AG04450 (cell line): Measurements from ENCODE around the gene MCAT. TPM values are rescaled to one million over a fixed set of nuclear protein-coding genes. Genes with fewer than 3 reads are reported as not detected.

Experiments used
- CTCF ChIA-PET: fragments of 300-600, 350-600 bp; formaldehyde crosslinking; extraction: SDS; loops from one replicate; lab custom pipeline; 2022; ENCODE audit warnings: antibody characterized with exemption, inconsistent platforms; lab: Charles Lee
- POLR2A ChIA-PET: fragments of 350-600 bp; formaldehyde crosslinking; extraction: SDS; loops from one replicate; lab custom pipeline; 2021; ENCODE audit warnings: antibody characterized with exemption, inconsistent platforms; lab: Yijun Ruan, JAX
- DNase-seq: peaks from one replicate; pipeline ENCODE4 v3.0.0-alpha.2; 2011; ENCODE audit warnings: low read depth, low spot score
- H3K27ac ChIP-seq: one replicate; pipeline ENCODE4 v1.5.1; 2012; ENCODE audit warnings: low read depth, low read length, control low read depth
- H3K27me3 ChIP-seq: one replicate; pipeline ENCODE4 v1.6.0; 2012; ENCODE audit warnings: low read length; ENCODE audit not compliant: control insufficient read depth, insufficient read depth
- H3K4me3 ChIP-seq: 2 replicates; pipeline ENCODE4 v1.5.1; 2011; ENCODE audit warnings: mild to moderate bottlenecking, low read depth, low read length, control low read depth
- H3K9me3 ChIP-seq: 2 replicates; pipeline ENCODE4 v1.5.1; 2012; ENCODE audit warnings: low read length; ENCODE audit not compliant: control insufficient read depth, insufficient read depth
- polyA plus RNA-seq: library from polyadenylated mRNA; depleted of rRNA; stranded (reverse); fragments of >200 nt; gene quantifications from 2 replicates; pipeline ENCODE4 v1.2.3, GENCODE V29; 2011
- TF ChIP-seq, protein P1 (sequence below): IDR thresholded peaks from 2 replicates; pipeline ENCODE4 v1.5.1; 2011; ENCODE audit warnings: low read depth, low read length, control low read depth, inconsistent platforms

Gene MCAT
- polyA plus RNA-seq, 1 experiment: 10.5 TPM

DNA sequence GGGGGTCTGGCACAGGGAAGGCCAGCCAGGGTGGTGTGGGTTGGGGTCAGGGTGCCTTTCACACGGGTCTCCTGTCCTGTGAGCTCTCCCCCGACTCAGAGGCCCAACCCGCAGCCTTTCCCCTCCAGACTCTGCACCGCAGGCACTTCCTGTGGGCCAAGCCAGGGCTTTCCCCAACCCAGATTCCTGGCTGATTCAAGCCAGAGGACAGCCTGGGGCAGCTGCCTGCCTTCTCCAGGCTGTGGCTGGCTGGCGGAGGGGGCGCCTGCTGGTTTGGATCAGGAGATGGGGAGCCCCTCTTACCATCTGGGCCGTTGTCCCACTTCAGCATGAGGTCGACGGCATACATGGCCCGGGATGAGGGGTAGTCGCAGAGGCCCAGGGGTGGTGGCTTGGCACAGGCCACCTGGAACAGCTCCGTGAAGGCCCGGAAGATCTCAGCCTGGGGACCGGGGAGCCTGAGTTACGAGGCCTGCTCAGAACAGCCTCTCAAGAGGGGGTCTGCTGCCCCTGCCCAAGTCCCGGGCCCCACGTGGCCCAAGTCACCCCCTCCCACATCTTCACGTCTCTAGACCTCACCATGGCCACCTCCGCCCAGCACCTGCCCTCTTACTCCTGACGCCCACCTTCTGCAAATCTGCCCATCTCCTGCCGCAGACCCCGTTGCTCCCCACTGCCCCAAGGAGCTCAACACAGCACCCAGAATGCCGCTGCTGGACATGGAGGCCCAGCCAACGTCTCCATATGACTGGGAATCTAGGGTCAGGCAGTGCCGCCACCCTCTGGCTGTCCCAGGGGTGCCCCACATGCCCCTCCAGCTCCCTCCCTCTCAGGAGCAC, 25.5 kb upstream of the MCAT start:
- Histone ChIP-seq H3K9me3 (no peaks in the 10 kb centered on the region), H3K27ac (peak overlapping the region; percentile 21), H3K4me3 (no peak overlapping the region), H3K27me3 (no peaks in the 10 kb centered on the region)
- no peak for DNase-seq
- TF ChIP-seq, protein P1, sequence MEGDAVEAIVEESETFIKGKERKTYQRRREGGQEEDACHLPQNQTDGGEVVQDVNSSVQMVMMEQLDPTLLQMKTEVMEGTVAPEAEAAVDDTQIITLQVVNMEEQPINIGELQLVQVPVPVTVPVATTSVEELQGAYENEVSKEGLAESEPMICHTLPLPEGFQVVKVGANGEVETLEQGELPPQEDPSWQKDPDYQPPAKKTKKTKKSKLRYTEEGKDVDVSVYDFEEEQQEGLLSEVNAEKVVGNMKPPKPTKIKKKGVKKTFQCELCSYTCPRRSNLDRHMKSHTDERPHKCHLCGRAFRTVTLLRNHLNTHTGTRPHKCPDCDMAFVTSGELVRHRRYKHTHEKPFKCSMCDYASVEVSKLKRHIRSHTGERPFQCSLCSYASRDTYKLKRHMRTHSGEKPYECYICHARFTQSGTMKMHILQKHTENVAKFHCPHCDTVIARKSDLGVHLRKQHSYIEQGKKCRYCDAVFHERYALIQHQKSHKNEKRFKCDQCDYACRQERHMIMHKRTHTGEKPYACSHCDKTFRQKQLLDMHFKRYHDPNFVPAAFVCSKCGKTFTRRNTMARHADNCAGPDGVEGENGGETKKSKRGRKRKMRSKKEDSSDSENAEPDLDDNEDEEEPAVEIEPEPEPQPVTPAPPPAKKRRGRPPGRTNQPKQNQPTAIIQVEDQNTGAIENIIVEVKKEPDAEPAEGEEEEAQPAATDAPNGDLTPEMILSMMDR: no peak
- POLR2A ChIA-PET: no interaction called here
- CTCF ChIA-PET: no interaction called here

DNA sequence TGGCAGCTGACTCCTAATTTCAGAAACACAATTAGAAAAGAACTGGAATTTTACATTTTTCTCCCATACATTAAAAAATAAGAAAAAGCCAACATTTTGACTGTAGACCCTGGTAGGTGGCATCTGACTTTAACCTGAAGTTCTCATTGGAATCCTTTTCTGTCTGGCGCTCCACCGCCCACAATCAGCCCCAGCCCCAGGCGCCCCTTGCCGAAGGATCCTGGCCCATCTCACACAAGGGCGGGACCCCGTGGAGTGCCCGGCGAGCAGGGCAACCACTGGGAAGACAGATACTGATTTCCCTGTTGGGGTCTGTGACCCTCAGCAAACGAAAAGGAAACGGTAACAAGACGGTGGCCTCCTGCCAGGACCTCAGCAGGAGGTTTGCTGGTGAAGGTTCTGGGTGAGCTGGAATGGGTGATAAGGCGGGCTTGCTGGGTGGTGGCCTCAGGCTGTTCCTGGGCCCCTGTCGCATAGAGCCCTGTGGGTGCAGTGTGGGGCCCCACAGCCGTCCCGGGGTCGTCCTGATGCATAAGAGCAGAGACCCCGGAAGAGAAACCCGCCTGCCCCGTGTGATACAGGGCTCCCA, 23.9 kb upstream of the MCAT start:
- TF ChIP-seq, protein P1: no peak
- ChIA-PET POLR2A (no interaction called here), CTCF (no interaction called here)
- DNase-seq: no peak
- Histone ChIP-seq H3K27ac (no peak overlapping the region), H3K9me3 (no peaks in the 10 kb centered on the region), H3K4me3 (no peak overlapping the region), H3K27me3 (no peaks in the 10 kb centered on the region)

DNA sequence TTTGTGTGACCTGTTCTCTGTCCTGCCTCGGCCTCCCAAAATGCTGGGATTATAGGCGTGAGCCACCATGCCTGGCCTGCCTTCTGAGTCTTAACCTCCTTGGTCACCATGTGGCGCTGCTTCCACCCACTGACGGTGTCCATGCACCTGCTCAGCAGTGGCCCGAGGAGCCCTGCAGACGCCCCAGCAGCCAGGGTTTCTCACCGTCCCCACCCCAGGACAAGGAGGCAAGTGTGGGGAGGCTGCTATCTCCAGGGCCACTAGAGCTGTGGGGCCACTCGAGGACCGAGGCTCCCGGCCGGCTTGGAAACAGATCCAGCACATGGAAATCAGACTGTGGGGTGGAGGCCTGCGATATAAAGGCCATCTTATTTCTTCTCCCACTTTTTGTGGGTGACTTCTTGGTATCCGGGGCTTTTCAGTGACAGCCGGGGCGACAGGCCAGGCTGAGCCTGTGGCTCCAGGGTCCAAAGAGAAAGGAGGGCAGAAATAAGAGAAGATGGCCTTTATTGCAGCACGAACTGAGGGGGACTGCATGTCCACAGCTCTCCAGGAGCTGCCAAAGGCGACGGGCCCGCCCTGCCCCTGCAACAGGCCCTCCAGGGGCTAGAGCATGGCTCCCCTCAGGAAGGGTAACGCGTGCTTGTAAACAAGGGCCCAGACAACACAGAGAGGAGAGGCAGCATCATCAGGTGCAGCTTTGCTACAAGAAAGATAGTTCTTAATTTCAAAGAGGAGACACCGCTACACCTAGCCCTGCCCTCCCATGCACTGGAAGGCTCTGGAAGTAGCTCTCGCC, 23.1 kb upstream of the MCAT start:
- TF ChIP-seq, protein P1: no peak
- H3K27ac ChIP-seq: no peak overlapping the region
- POLR2A ChIA-PET: no interaction called here
- CTCF ChIA-PET: no interaction called here
- no peaks in the 10 kb centered on the region for H3K9me3 ChIP-seq
- no peak for DNase-seq
- no peaks in the 10 kb centered on the region for H3K27me3 ChIP-seq
- no peak overlapping the region for H3K4me3 ChIP-seq

DNA sequence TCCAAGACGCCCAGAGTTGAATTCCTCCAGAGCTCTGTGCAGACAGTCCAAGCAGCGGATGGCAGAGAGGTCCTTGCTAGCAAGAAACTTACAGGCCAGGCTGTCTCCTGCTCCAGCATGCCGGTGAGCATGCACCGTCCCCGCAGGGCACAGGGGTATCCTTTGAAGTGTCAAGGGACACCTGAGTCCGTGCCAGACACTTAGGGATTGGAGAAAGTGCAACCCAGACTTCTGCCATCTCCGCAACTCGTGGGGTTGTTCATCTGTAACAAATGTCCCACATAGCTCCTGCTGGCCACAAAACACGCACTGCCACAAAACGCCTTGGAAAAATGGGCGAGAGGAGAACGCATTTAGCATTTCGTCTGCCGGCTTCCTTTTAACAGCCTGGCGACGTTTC, 21.4 kb upstream of the MCAT start:
- Histone ChIP-seq H3K4me3 (no peak overlapping the region), H3K27ac (no peak overlapping the region), H3K9me3 (no peaks in the 10 kb centered on the region), H3K27me3 (no peaks in the 10 kb centered on the region)
- CTCF ChIA-PET: interaction anchor here (1.2 kb wide), 1 partner anchor 23 kb away, joined by 4 read pairs; no protein-coding TSS in a partner anchor
- TF ChIP-seq, protein P1: no peak
- POLR2A ChIA-PET: no interaction called here
- DNase-seq: no peak
